NCI-H1048 (cell line): ENCODE measurements around the gene TRAP1.

Experiments
- DNase-seq: peaks from one replicate; lab custom pipeline; 2025; lab: John Stamatoyannopoulos, UW

The TRAP1 gene

GRCh38 chr16:3651461-3652372 lies 65.6 kb downstream of the TRAP1 start:
- DNase-seq, result no peak

GRCh38 chr16:3650631-3651265 lies 66.6 kb downstream of the TRAP1 start:
- DNase-seq, result no peak

- no peak for DNase-seq
Measured at GRCh38 chr16:3646348-3646920, 70.9 kb downstream of the TRAP1 start.

- DNase-seq, result no peak
Measured at GRCh38 chr16:3645504-3646347, 71.6 kb downstream of the TRAP1 start.

DNA sequence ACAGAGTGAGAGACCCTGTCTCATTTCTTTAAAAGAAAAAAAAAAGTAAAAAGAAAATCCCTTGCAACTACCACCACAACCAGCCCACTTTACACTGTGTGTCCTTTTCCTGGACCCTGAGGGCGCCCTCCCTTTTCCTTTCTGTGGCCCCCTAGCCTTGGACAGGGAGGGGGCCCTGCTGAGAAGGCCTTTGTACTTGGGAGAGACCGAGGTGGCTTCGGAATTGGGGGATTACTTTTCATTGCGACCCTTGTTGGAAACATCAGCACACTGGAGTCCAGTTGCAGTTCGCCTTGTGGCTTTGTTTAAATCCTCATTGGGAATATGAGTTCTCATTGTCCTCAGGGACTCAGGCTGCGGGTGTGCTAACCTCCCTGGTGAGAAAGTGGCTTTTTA lies 72.2 kb downstream of the TRAP1 start:
- no peak for DNase-seq

DNA sequence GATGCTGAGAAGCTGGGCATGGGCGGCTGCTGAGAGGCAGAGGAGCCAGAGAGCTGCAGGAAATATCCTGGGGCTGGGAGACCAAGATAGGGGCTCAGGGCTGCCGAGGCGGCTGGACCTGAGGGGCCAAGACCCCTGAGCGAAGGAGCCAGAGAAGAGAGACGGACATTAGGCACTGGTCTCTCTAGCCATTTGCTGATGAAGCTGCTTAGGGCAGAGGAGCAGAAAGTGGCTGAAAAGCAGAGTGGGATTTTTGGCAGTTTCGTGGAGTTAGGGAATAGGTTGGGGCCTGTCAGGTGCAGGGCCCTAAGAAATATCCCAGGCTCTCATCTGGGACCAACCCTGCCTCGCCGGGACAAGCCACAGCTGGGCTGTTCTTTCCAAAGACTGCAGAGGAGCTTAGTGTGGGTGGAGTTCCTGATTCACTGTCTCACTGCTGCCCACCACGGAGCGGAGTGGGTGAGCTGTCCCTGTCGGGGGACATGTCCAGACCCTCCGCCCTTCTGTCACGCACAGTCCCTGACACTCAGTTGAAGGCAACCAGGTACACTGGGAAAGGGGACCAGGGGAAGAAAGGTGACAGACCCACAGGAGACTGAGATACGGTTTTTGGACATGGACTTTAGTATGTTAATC lies 74.1 kb downstream of the TRAP1 start:
- DNase-seq, result no peak

DNA sequence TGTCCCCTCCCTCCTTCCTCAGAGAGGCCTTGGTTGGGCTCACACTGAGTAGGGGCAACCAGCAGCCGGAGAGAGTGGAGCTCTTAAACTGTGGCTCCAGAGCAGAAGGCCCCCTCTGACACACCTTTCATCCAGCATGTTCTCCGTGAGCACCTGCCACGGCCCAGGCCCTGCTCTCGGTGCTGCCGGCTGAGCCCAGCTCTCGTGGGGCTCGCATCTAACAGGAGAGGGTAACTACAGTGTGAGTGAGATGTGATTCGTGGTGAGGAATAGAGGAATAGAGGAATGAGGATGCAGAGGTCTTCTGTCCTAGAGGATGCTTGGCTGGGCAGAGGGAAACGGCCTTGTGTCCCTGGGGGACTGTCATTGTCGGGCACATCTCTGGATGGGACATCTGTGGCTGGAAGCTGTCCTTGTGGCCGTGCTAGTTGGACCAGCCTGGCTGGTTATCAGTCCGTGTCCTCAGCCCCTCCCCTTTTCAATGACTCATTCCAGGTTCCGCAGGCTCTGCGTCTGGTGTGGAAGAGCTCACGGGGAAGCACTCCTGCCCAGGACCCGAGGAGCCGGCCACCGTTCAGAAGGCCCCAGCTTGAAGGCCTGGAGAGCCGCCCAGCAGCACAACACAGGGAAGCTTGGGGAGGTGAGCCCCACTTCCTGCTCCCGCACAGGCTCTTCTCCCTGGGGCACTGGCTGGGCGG lies 74.8 kb downstream of the TRAP1 start:
- DNase-seq, result no peak

DNA sequence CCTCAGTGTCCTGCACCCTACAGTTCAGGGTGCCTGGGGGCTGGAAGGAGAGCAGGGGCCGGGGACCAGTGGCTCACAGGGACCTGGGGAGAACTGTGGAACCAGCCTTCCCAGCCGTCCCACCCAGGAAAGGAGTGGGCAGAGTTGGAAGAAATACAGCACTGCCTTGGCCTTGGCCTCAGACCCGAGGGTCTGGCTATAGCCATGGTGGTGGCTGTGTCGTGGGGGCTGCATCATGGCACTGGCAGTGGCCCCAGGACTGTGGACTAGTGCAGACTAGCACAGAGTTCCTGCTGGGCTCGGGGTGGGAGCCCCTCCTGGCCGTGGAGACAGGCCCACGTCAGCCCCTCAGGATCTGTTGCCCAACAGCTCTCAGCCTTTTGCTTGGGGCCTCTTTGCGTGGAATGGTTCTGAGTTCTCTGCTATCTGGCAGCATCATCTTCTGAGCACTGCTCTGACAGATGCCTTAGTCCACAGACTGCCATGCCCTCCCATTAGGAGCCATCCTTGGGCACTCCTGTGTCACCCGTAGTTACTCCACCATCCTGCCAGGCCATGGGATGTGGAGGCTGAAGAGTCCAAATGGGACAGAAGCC lies 75.4 kb downstream of the TRAP1 start:
- DNase-seq, result no peak

- DNase-seq, result no peak
Measured at GRCh38 chr16:3640632-3641501, 76.5 kb downstream of the TRAP1 start.

GRCh38 chr16:3640207-3640606 lies 77.1 kb downstream of the TRAP1 start:
- DNase-seq, result no peak

DNA sequence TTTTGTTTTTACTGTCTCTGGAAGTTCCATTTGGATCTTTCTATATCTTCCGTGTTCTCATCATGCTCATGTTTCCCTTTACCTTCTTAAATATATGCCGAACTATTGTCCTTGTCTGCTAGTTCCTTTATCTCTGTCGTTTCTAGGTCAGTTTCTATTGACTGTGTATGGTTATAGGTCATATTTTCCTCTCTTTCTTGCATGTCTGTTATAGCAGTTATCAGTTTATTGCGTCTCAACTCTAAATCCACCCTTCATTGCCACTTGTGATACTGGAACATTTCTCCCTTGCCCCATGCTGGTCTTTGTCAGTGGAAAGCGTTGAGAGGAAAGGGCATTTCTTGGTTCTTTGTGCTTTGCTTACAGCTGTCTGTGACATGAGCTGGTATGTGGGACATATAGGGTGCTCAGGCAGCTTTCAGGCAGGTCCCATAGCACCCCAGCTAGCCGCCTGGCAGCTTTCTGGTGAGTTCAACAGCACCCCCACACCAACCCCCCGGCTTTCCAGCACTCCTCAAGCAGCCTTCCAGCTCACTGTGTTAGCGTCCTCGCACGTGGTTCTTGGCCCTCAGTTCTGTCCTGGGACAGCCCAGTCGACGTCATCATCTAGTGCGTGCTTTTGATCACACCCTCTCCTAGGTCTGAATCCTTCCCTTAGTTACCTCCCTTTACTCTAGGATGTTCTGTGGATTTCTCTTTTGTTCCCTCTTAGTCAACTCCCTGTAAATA lies 78.2 kb downstream of the TRAP1 start:
- DNase-seq, result no peak

GRCh38 chr16:3637371-3637923 lies 79.9 kb downstream of the TRAP1 start:
- DNase-seq, result no peak

DNA sequence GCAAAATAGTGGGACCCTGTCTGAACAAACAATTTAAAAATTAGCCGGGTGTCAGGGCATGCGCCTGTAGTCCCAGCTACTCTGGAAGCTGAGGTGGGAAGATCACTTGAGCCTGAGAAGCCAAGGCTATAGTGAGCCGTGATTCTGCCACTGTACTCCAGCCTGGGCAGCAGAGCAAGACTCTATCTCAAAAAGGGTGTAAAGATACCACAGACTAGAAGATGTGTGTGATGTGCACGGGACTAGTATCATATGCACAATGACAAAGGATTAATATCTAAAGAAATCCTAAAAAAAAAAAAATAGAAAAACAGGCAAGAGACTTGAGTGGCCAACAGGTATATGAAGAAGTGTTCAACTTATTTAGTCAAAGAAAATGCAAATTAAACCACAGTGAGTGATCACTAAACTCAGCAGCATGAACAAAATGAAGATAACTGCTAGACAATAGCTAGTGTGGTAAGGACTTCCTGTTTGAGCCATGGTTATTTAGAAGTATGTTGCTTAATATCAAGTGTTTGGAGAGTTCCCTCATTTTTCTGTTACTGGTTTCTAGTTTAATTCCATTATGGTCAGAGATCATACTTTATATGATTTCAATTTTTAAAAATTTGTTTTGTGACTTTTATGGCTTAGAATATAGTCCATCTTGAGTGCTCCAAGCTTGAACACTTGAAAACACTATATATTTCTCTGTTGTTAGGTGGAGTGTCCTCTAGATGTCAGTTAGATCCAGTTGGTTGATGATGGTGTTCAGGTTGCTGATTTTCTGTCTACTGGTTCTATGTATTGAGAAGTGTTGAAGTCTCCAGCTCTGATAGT lies 91.2 kb downstream of the TRAP1 start:
- DNase-seq, result no peak

DNA sequence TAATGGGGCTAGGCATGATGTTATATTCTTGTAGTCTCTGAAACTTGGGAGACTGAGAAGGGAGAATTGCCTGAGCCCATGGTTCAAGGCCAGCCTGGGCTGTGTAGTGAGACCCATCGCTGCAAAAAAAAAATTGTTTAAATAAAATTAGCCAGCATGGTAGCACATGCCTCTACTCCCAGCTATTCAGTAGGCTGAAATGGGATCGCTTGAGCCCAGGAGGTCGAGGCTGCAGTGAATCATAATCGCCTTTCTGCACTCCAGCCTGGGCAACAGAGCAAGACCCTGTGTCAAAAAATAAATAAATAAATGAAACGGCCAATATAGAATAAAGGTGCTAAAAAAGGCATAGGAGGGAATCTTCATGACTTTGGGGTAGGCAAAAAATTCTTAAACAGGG lies 92.0 kb downstream of the TRAP1 start:
- no peak for DNase-seq

GRCh38 chr16:3623642-3624041 lies 93.7 kb downstream of the TRAP1 start:
- no peak for DNase-seq

DNA sequence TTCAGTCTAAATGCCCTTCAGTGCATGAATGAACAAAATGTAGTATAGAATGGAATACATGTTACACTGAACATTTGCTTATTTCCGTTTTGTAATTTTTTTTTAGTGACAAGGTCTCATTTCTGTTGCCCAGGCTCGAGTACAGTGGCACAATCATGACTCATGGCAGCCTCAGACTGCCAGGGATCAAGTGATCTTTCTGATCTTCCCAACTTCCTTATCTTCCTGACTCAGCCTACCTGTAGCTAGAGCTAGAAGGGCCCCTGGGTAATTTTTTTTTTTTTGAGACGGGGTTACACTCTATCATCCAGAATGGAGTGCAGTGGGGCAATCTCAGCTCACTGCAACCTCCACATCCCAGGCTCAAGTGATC lies 98.6 kb downstream of the TRAP1 start:
- no peak for DNase-seq

- no peak for DNase-seq
Measured at GRCh38 chr16:3612510-3613466, 104.5 kb downstream of the TRAP1 start.
